Measurements from ENCODE around the gene HNRNPA2B1.

The HNRNPA2B1 gene

DNA sequence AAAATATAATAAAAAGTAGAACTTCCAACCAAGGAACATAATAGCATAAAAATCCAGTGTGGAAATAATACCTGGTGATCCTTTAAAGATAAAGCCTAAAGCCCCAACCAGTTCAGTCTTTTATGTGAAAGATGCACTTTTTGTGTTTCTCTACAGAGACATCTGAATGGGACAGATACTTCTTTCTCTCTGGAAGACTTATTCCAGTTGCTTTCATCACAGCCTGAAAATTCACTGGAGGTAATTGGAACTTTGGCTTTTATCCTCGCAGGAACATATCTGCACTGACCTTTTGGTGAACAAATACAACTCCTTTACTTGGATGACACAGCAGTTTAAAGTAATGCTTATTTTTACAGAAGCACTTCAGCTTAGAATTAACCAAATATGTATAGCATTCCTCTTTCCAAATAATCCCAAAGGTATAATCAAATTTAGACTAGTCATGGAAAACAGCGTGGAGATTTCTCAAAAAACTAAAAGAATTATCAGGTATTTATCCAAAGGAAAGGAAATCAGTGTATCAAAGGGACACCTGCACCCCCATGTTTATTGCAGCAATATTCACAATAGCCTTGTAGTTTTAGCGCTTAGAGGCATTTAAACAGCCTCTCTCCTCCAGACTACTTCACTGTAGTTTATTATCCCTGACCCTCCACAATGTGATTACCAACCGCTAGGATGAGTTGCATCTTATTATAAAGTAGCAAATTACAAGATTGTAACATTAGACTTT lies 16.8 kb downstream of the HNRNPA2B1 start:
- H3K4me3 ChIP-seq (replicated peaks; ENCODE audit: low read depth, low read length): no peak overlapping the region
- no peaks in the 10 kb centered on the region; the same call in 1 of the 2 replicates for H3K36me3 ChIP-seq (ENCODE audit: control insufficient read depth, insufficient read depth, low read length)
- TF ChIP-seq, protein P1, sequence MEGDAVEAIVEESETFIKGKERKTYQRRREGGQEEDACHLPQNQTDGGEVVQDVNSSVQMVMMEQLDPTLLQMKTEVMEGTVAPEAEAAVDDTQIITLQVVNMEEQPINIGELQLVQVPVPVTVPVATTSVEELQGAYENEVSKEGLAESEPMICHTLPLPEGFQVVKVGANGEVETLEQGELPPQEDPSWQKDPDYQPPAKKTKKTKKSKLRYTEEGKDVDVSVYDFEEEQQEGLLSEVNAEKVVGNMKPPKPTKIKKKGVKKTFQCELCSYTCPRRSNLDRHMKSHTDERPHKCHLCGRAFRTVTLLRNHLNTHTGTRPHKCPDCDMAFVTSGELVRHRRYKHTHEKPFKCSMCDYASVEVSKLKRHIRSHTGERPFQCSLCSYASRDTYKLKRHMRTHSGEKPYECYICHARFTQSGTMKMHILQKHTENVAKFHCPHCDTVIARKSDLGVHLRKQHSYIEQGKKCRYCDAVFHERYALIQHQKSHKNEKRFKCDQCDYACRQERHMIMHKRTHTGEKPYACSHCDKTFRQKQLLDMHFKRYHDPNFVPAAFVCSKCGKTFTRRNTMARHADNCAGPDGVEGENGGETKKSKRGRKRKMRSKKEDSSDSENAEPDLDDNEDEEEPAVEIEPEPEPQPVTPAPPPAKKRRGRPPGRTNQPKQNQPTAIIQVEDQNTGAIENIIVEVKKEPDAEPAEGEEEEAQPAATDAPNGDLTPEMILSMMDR (IDR thresholded peaks at IDR 0.05; ENCODE audit: insufficient read depth, low read length, poor library complexity, severe bottlenecking): no peak
- no peaks in the 10 kb centered on the region for H3K27me3 ChIP-seq (replicated peaks; ENCODE audit: control insufficient read depth, insufficient read depth, low read length)
- DNase-seq (ENCODE audit: extremely low read depth, insufficient read length): no peak

DNA sequence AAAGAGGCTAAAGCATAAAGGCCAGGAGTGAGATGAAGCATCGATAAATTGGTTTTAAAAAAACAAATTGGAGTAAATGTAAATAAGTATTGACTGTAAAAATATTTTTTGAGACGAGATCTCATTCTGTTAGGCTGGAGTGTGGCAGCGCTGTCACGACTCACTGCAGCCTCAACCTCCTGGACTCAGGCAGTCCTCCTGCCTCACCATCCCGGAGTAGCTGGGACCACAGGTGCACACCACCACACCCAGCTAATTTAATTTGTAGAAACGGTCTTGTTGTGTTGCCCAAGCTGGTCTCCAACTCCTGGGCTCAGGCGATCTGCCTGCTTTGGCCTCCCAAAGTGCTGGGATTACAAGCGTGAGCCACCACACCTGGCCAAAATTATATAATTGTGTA lies 17.8 kb downstream of the HNRNPA2B1 start:
- H3K36me3 ChIP-seq (ENCODE audit: control insufficient read depth, insufficient read depth, low read length): peaks cover 3% of the 10 kb centered on the region
- DNase-seq (ENCODE audit: extremely low read depth, insufficient read length): no peak
- H3K27me3 ChIP-seq (replicated peaks; ENCODE audit: control insufficient read depth, insufficient read depth, low read length): no peaks in the 10 kb centered on the region
- TF ChIP-seq, protein P1 (IDR thresholded peaks at IDR 0.05; ENCODE audit: insufficient read depth, low read length, poor library complexity, severe bottlenecking): no peak
- no peak overlapping the region for H3K4me3 ChIP-seq (replicated peaks; ENCODE audit: low read depth, low read length)

DNA sequence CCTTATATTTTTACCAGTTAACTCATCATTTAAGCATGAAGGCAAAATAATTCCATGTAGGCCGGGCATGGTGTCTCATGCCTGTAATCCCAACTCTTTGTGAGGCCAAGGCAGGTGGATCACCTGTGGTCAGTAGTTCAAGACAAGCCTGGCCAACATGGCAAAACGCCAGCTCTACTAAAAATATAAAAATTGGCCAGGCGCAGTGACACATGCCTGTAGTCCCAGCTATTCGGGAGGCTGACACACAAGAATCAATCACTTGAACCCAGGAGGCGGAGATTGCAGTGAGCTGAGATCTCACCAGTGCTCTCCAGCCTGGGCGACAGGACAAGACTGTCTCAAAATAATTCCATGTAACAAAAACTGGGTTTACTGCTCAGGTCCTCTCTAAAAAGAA lies 18.3 kb downstream of the HNRNPA2B1 start:
- Histone ChIP-seq H3K36me3 (ENCODE audit: control insufficient read depth, insufficient read depth, low read length) (peaks cover 3% of the 10 kb centered on the region), H3K4me3 (replicated peaks; ENCODE audit: low read depth, low read length) (no peak overlapping the region), H3K27me3 (replicated peaks; ENCODE audit: control insufficient read depth, insufficient read depth, low read length) (no peaks in the 10 kb centered on the region)
- TF ChIP-seq, protein P1 (IDR thresholded peaks at IDR 0.05; ENCODE audit: insufficient read depth, low read length, poor library complexity, severe bottlenecking): no peak
- no peak for DNase-seq (ENCODE audit: extremely low read depth, insufficient read length)

DNA sequence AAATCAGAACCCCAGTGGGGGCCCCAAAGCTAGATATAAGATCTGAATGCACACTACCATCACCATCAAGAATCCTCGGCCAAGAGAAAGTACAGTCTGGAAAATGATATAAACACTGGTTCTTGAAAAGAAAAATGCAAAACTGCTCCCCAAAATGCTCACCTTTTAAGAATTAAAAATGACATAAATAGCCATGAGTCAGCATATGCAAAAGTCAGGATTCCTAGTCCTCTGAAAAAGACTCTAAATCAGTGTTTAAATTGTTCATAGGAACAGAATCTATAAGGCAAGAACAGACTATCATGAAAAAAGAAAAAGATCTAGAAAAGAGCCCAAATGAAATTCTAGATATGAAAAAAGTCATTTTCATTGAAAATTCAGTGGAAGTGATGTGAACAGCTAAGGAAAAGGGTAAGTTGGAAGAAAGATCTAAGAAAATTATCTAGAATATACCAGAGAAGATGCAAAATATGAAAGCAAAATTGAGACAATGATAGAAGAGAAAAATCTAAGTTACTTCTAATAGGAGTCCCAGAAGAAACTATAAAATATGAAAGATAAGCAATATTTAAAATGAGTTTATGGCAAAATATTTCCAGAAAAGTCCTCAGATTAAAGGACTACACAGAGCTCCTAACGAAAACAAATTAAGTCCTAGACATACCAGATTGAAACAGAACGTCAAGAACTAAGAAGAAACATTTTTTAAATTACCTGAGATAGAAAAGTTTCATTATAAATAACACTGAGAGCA lies 18.9 kb downstream of the HNRNPA2B1 start:
- peaks cover 3% of the 10 kb centered on the region for H3K36me3 ChIP-seq (ENCODE audit: control insufficient read depth, insufficient read depth, low read length)
- H3K4me3 ChIP-seq (replicated peaks; ENCODE audit: low read depth, low read length): no peak overlapping the region
- no peaks in the 10 kb centered on the region for H3K27me3 ChIP-seq (replicated peaks; ENCODE audit: control insufficient read depth, insufficient read depth, low read length)
- DNase-seq (ENCODE audit: extremely low read depth, insufficient read length): no peak
- TF ChIP-seq, protein P1 (IDR thresholded peaks at IDR 0.05; ENCODE audit: insufficient read depth, low read length, poor library complexity, severe bottlenecking): no peak

DNA sequence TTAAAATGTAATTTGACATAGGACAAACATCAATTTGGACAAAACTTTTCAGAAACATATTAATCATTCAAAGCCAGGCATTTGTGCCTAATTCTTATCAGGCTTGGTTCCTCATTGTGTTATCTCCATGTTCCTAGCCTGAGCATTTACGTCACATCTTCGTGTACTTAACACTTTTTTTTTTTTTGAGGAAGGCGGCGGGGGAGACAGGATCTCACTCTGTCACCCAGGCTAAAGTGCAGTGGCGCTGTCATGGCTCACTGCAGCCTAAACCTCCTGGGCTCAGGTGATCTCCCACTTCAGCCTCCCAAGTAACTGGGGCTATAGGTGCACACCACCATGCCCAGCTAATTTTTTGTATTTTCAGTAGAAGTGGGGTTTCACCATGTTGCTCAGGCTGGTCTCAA lies 19.8 kb downstream of the HNRNPA2B1 start:
- no peak overlapping the region for H3K4me3 ChIP-seq (replicated peaks; ENCODE audit: low read depth, low read length)
- DNase-seq (ENCODE audit: extremely low read depth, insufficient read length): no peak
- no peaks in the 10 kb centered on the region for H3K27me3 ChIP-seq (replicated peaks; ENCODE audit: control insufficient read depth, insufficient read depth, low read length)
- TF ChIP-seq, protein P1 (IDR thresholded peaks at IDR 0.05; ENCODE audit: insufficient read depth, low read length, poor library complexity, severe bottlenecking): no peak
- peaks cover 3% of the 10 kb centered on the region for H3K36me3 ChIP-seq (ENCODE audit: control insufficient read depth, insufficient read depth, low read length)

All from GM06990 (cell line).